GM19372 (cell line): ENCODE results near the gene CAPN2.

Source experiments
- ATAC-seq: cut with Tn5 transposase; IDR thresholded peaks from one replicate; pipeline ENCODE4 v1.9.1; 2021; ENCODE audit warnings: mild to moderate bottlenecking, low read depth, moderate library complexity; ENCODE audit not compliant: unreplicated experiment

The CAPN2 gene

DNA sequence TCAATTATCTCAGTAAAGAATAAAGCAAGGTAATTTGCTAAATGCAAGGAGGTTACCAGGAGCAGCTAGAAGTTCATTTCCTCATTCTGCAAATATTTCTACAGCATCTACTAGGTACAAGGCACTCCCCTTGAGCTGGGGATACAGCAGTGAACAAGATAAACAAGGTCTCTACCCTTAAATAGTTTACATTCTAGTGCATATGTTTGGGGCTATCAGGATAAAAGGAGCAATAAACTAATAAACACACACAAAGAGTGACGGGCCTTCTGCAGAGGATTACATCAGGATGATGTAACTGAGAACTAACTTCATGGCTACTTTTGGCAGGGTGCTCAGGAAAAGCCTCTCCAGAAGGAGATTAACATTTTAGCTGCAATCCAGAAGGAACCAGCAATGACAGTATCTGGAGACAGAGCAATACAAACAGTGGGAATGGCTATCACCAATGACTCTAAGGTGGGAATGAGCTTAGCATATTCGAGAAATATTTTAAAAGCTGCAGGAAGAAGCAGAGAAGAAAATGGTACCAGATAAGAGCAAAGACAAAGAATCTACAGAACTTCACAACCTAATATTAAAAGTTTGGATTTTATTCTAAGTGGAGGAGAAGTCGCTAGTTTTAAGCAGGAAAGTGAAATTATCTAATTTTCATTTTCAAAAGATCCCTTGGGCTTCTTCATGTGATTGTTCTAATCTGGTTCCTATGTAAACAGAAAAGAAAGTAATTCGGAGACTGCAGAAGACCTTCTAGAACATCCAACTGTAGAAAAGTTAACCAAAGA is 107.6 kb downstream of the CAPN2 start:
- ATAC-seq: no peak

- no peak for ATAC-seq
Observed at GRCh38 chr1:223820515-223820858, 108.1 kb downstream of the CAPN2 start.

GRCh38 chr1:223820971-223821370 is 108.6 kb downstream of the CAPN2 start:
- no peak for ATAC-seq

- ATAC-seq: no peak
Observed at GRCh38 chr1:223824287-223824686, 111.9 kb downstream of the CAPN2 start.

DNA sequence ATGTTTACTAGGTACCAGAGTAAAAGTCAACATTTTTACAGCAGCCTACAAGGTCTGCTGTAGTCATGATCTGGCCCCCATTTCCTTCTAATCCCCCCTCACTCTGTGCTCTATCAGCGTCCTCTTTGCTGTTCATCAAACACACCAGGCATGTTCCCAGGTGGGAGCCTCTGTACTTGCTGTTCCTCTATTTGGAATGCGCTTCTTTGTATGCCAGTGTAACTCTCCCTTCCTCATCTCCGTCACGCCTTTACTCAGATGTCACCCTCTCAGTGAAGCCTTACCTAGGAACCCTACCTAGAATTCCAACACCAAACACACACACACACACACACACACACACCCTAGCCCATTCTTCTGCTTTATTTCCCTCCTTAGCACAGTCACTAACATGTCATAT is 112.4 kb downstream of the CAPN2 start:
- ATAC-seq: no peak
